Stomach smooth muscle (tissue), 2 donors: ENCODE data around the gene CDC14B.

ENCODE experiments used
- H3K27ac ChIP-seq: one replicate; pipeline ENCODE4 v1.7.0; 2013; ENCODE audit warnings: mild to moderate bottlenecking, low read length, inconsistent platforms
- H3K27me3 ChIP-seq, 2 donors: one replicate each; pipeline ENCODE4 v1.7.0; 2013; ENCODE audit warnings: low read length in 2 of 2; ENCODE audit not compliant: insufficient read depth in 2 of 2, control insufficient read depth in 1 of 2
- H3K36me3 ChIP-seq, 2 donors: one replicate each; pipeline ENCODE4 v1.7.0; 2013; ENCODE audit warnings: low read length in 2 of 2; ENCODE audit not compliant: control insufficient read depth in 2 of 2, insufficient read depth in 2 of 2
- H3K4me1 ChIP-seq: one replicate; pipeline ENCODE4 v1.7.0; 2013; ENCODE audit warnings: low read length; ENCODE audit not compliant: control insufficient read depth, insufficient read depth
- H3K4me3 ChIP-seq, 2 donors: one replicate each; pipeline ENCODE4 v1.7.0; 2013; ENCODE audit warnings: low read length in 2 of 2
- H3K9ac ChIP-seq, 2 donors: one replicate each; pipeline ENCODE4 v1.7.0; 2013; ENCODE audit warnings: low read length in 2 of 2, mild to moderate bottlenecking in 1 of 2
- H3K9me3 ChIP-seq, 2 donors: one replicate each; pipeline ENCODE4 v1.7.0; 2013; ENCODE audit warnings: low read length in 2 of 2; ENCODE audit not compliant: control insufficient read depth in 2 of 2
- donor health status: healthy.
- donor health status: Pancreatic carcinoma.

Gene CDC14B

GRCh38 chr9:96460470-96460869 is 159.2 kb downstream of the CDC14B start:
- peaks cover 0 to 14% of the 10 kb centered on the region in 2 donors for H3K36me3 ChIP-seq
- H3K4me1 ChIP-seq, result peaks cover 3% of the 10 kb centered on the region
- no peak overlapping the region for H3K4me3 ChIP-seq
- no peak overlapping the region for H3K9ac ChIP-seq
- H3K27me3 ChIP-seq, result no peaks in the 10 kb centered on the region
- no peak overlapping the region for H3K27ac ChIP-seq
- no peaks in the 10 kb centered on the region for H3K9me3 ChIP-seq

GRCh38 chr9:96459268-96460007 is 160.2 kb downstream of the CDC14B start:
- no peak overlapping the region for H3K27ac ChIP-seq
- no peak overlapping the region for H3K4me3 ChIP-seq
- peaks cover 6% of the 10 kb centered on the region for H3K4me1 ChIP-seq
- no peaks in the 10 kb centered on the region for H3K9me3 ChIP-seq
- H3K27me3 ChIP-seq, result no peaks in the 10 kb centered on the region
- H3K36me3 ChIP-seq, result peaks cover 0 to 13% of the 10 kb centered on the region in 2 donors
- no peak overlapping the region for H3K9ac ChIP-seq

GRCh38 chr9:96458226-96458625 is 161.4 kb downstream of the CDC14B start:
- Histone ChIP-seq H3K27ac (no peak overlapping the region), H3K9ac (no peak overlapping the region), H3K36me3 (peaks cover 0 to 8% of the 10 kb centered on the region in 2 donors), H3K4me1 (peaks cover 4% of the 10 kb centered on the region), H3K9me3 (no peaks in the 10 kb centered on the region), H3K27me3 (no peaks in the 10 kb centered on the region), H3K4me3 (no peak overlapping the region)

GRCh38 chr9:96457266-96457665 is 162.4 kb downstream of the CDC14B start:
- Histone ChIP-seq H3K27me3 (no peaks in the 10 kb centered on the region), H3K9ac (no peak overlapping the region), H3K27ac (no peak overlapping the region), H3K4me1 (peaks cover 4% of the 10 kb centered on the region), H3K9me3 (no peaks in the 10 kb centered on the region), H3K36me3 (peaks cover 0 to 5% of the 10 kb centered on the region in 2 donors), H3K4me3 (no peak overlapping the region)

GRCh38 chr9:96453625-96454024 is 166.0 kb downstream of the CDC14B start:
- Histone ChIP-seq H3K27me3 (no peaks in the 10 kb centered on the region), H3K36me3 (peaks cover 0 to 2% of the 10 kb centered on the region in 2 donors), H3K4me3 (no peak overlapping the region), H3K27ac (no peak overlapping the region), H3K9ac (no peak overlapping the region), H3K4me1 (peaks cover 16% of the 10 kb centered on the region), H3K9me3 (no peaks in the 10 kb centered on the region)

DNA sequence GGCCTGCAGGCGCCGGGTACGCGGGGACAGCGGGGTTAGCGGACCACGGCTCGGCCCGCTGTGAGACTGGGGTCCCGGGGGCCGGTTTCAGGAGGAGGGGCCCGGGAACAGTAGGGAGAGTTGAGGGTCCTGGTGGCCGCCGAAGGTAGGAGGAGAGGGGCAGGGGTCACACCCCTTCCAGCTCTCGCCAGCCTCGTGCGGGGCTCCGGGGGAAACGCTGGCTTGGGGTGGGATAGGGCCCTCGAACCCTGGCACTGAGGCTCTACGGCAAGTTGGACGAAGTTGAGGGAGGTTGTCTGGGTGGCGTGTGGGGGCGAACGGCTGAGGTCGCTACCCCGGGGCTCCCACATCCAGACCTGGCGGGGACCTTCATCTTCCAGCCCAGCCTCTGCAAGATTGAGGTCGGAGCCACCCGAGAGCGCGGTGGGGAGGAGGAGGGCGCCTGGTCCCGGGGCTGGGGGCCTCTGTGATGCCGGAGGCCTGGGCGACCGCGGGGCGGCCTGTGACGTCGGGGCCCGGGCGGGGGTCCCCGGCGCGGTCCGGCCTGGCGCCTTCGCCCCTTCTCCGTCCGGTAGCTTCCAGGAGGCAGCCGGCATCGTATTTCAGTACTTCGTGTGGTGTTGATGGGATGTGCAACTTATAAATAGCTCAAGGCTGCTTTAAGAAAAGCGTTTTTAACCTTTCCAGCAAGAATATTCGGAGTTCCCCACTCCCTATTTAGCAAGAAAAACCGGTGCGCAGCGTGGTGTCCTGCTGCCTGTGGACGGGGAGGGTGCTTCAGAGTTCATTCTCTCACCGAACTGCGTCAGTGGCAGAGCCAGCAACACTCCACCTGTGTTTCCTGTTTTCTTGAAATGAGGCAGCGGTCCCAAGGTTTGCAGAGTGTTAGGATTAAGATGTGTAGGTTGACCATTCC is 168.8 kb downstream of the CDC14B start:
- peak overlapping the region; percentile 60 to 89 for H3K4me3 ChIP-seq
- no peaks in the 10 kb centered on the region for H3K36me3 ChIP-seq
- H3K4me1 ChIP-seq, result peaks cover 16% of the 10 kb centered on the region
- H3K27me3 ChIP-seq, result no peaks in the 10 kb centered on the region
- H3K9me3 ChIP-seq, result no peaks in the 10 kb centered on the region
- H3K27ac ChIP-seq, result peak overlapping the region; percentile 46
- peak overlapping the region; percentile 45 to 66 for H3K9ac ChIP-seq
